GM19438 (cell line): ENCODE data around the gene COQ2.

ENCODE experiments used
- ATAC-seq: cut with Tn5 transposase; IDR thresholded peaks from one replicate; pipeline ENCODE4 v1.9.1; 2021; ENCODE audit warnings: low read depth; ENCODE audit not compliant: unreplicated experiment

The COQ2 gene

GRCh38 chr4:83219344-83220331, 65.0 kb downstream of the COQ2 start:
- ATAC-seq: no peak

GRCh38 chr4:83217721-83218522, 66.7 kb downstream of the COQ2 start:
- ATAC-seq: peak; percentile 67

GRCh38 chr4:83216959-83217683, 67.5 kb downstream of the COQ2 start:
- no peak for ATAC-seq

- ATAC-seq: no peak
Measured at GRCh38 chr4:83214079-83214478, 70.5 kb downstream of the COQ2 start.
